HG03097 (cell line): ENCODE data around the gene GNG13.
"Not testable (repeated sequence)": the region's sequence is repeated elsewhere in the genome, so short reads cannot be mapped to it uniquely, and the experiment has no call there.

Source experiments
- ATAC-seq: cut with Tn5 transposase; IDR thresholded peaks from one replicate; pipeline ENCODE4 v1.9.1; 2021; ENCODE audit not compliant: unreplicated experiment, low FRiP score

The GNG13 gene

DNA sequence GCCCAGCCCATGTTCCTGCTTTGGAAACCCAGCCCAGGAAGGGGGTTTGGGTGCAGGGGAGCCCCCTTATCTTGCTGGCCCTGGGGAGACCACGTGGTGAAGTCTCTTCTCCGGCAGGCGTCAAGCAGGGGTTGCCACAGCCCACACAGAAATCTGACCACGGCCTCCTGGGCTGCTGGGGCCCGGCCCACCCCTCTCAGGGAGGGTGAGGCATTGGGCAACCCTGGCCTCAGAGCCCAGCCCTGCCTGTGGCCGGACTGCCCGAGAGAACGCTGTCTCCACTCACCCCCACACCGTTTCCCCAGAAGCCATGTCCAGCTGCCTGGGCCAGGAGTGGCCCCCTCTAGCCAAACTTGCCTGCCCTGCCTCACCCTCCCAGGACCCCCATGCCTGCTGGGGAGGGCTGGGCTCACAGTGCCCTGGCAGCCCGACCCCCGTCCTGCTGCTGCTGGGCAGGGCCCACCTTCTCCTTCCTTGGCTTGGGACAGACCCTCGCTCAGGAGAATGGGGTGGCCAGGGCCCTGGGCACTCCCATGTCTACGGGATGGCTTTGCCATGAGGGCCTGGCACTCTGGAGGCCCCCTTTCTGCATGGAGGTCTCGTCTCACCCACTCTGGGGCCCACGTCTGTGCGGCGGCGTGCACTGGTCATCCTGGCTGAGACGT, 19.1 kb downstream of the GNG13 start:
- ATAC-seq = no peak

DNA sequence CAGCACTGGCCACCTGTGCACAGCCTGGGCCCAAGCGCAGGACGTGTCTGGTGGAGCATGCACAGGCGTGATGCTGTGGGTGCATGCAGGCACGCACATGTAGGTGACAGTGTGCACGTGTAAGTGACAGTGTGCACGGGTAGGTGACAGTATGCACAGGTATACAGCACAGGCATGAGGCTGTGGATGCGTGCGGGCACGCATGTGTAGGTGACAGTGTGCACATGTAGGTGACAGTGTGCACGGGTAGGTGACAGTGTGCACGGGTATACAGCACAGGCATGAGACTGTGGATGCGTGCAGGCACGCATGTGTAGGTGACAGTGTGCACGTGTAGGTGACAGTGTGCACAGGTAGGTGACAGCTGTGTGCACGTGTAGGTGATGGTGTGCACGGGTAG, 20.2 kb downstream of the GNG13 start:
- no peak for ATAC-seq

DNA sequence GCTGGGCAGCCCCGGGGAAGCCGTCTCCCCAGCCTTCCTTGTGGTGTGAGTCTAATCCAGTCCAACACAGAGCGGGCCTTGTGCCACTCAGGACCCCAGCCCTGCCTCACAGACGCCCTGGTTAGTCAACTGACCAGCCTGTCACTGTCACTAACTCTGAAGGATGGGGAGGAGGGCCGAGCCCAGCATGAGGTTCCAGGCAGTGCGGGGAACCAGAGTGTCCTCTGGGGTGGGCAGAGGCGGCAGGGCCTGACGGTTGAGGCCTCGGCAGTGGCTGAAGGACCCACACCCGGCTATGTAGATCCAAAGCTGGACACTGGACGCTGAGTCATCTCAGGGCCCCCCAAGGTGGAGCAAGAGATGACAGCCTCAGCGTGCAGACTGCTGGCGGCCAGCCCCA, 21.0 kb downstream of the GNG13 start:
- no peak for ATAC-seq

- ATAC-seq = no peak
Measured at GRCh38 chr16:778909-779527, 21.5 kb downstream of the GNG13 start.

GRCh38 chr16:778447-778846, 22.1 kb downstream of the GNG13 start:
- no peak for ATAC-seq

DNA sequence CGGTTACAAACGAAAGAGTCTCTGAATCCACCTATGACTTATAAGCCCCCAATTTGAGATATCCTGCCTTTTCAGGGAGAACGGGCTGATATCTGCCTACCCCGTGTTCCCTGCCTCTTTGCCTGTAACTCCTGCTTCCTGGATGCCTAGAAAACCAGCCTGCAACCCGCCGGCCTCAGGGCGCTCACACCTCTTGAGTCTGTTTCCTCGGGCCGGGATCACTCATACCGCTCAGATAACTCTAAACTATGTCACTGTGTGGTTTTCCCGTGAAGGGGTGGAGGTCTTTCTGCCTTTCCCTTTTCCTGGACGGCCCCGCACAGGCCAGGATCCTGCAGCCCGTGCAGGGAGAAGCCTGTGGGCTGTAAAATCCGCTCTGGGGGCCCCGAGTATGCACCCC, 22.7 kb downstream of the GNG13 start:
- ATAC-seq = no peak

DNA sequence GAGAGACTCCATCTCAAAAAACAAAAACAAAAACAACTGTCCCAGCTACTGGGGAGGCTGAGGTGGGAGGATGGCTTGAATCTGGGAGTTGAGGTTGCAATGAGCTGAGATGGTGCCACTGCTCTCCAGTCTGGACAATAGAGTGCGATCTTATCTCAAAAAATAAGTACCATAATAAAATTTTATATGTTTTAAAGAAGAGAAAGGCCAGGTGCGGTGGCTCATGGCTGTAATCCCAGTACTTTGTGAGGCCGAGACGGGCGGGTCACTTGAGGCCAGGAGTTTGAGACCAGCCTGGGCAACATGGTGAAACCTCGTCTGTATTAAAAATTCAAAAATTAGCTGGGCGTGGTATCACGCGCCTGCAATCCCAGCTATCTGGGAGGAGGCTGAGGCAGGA, 23.7 kb downstream of the GNG13 start:
- ATAC-seq = no peak

- ATAC-seq = not testable (repeated sequence)
Measured at GRCh38 chr16:776298-776697, 24.2 kb downstream of the GNG13 start.

GRCh38 chr16:775236-775796, 25.2 kb downstream of the GNG13 start:
- no peak for ATAC-seq

GRCh38 chr16:774086-775001, 26.2 kb downstream of the GNG13 start:
- ATAC-seq = no peak

- no peak for ATAC-seq
Measured at GRCh38 chr16:772959-773358, 27.6 kb downstream of the GNG13 start.

- ATAC-seq = no peak
Measured at GRCh38 chr16:770411-770810, 30.1 kb downstream of the GNG13 start.

GRCh38 chr16:769934-770333, 30.6 kb downstream of the GNG13 start:
- no peak for ATAC-seq

DNA sequence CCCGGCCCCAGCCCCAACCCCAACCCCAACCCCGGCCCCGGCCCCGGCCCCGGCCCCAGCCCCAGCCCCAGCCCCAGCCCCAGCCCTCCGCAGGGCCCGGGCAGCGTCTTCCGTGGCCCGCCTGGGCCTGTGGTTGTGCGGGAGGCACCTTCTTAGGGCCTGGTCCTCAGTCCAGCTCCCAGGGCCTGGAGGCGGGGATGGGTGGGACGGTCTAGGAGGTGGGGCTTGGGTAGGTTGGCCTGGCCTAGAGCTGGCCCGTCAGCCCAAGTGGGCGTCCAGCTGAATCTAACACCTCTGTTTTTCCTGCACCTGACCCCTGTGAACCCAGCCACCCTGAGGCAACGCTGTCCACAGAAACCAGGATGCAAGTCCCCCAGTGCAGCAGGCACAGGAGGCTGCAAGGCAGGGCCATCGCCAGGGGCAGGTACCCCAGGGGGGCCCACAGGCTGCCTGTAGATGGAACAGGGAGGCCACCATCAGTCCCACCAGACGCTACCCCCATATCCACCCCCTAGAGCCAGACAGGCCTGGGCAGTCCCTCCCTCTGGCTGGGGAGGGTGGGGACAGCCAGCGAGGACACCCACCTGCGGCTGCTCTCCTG, 31.2 kb downstream of the GNG13 start:
- no peak for ATAC-seq

- no peak for ATAC-seq
Measured at GRCh38 chr16:768428-768827, 32.1 kb downstream of the GNG13 start.

GRCh38 chr16:767743-768235, 32.7 kb downstream of the GNG13 start:
- ATAC-seq = no peak

GRCh38 chr16:766820-767640, 33.5 kb downstream of the GNG13 start:
- ATAC-seq = no peak

GRCh38 chr16:766008-766819, 34.3 kb downstream of the GNG13 start:
- no peak for ATAC-seq

DNA sequence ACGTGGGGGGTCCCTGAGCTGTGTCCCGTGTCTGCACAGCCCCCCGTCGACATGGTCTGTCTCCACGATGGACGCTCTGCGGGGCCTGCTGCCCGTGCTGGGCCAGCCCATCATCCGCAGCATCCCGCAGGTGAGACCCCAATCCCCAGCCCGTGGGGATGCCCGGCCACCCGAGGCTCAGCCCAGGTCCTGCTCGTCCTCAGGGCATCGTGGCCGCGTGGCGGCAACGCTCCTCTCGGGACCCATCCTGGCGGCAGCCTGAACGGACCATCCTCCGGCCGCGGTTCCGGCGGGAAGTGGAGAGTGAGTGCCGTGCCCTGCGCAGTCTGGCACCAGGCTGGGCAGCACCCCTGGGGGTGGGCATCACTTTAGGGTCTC, 35.1 kb downstream of the GNG13 start:
- ATAC-seq = no peak
